ENCODE results near the gene NDUFS2.

Gene NDUFS2

GRCh38 chr1:161261261-161262235 is 59.4 kb downstream of the NDUFS2 start:
- TF ChIP-seq CTCF (conservative IDR thresholded peaks at IDR 0.05; ENCODE audit: low read depth, low read length) = no peak
- no peak for DNase-seq (ENCODE audit: low read depth)
- H3K4me3 ChIP-seq (ENCODE audit: low read length) = no peak overlapping the region

Measured in retinal pigment epithelial cell (primary cell).